ENCODE measurements around the gene SYNDIG1. TPM values are rescaled to one million over a fixed set of nuclear protein-coding genes. Genes with fewer than 3 reads are reported as not detected.

Gene SYNDIG1
- polyA plus RNA-seq, 1 donor from 2014 or later: 0.22 TPM

GRCh38 chr20:24491041-24491756, 21.8 kb downstream of the SYNDIG1 start:
- H3K9me3 ChIP-seq (ENCODE audit: low read length): no peaks in the 10 kb centered on the region
- no peaks in the 10 kb centered on the region for H3K36me3 ChIP-seq (ENCODE audit: insufficient read depth, low read length)
- H3K27me3 ChIP-seq (ENCODE audit: insufficient read depth, low read depth, low read length): no peaks in the 10 kb centered on the region
- H3K9me2 ChIP-seq (ENCODE audit: insufficient read depth, low read length): no peaks in the 10 kb centered on the region
- no peak overlapping the region for H3K4me2 ChIP-seq (ENCODE audit: low read length)
- no peaks in the 10 kb centered on the region for H3F3A ChIP-seq (ENCODE audit: insufficient read depth, low read length, poor library complexity, severe bottlenecking)
- H2AFZ ChIP-seq (ENCODE audit: low read depth, low read length): no peak overlapping the region
- TF ChIP-seq SMC3 (conservative IDR thresholded peaks at IDR 0.05; ENCODE audit: poor library complexity): no peak
- no peak for TF ChIP-seq CTCF (IDR thresholded peaks at IDR 0.05; ENCODE audit: poor library complexity, severe bottlenecking)
- TF ChIP-seq POLR2AphosphoS5 (IDR thresholded peaks at IDR 0.05): no peak
- no peak for TF ChIP-seq TAF1 (IDR thresholded peaks at IDR 0.05; ENCODE audit: low read depth)
- TF ChIP-seq EZH2 (IDR thresholded peaks at IDR 0.05; ENCODE audit: borderline replicate concordance, insufficient read depth, low read length, poor library complexity, severe bottlenecking): no peak
- no peak overlapping the region for H3K9ac ChIP-seq (ENCODE audit: low read length)
- H4K20me1 ChIP-seq (ENCODE audit: insufficient read depth): no peaks in the 10 kb centered on the region
- H3K79me2 ChIP-seq (replicated peaks; ENCODE audit: insufficient read depth, low read length): no peaks in the 10 kb centered on the region
- H3K27ac ChIP-seq (ENCODE audit: low read length): no peak overlapping the region
- no peak overlapping the region for H3K4me3 ChIP-seq (ENCODE audit: low read length)

GRCh38 chr20:24492031-24492607, 22.7 kb downstream of the SYNDIG1 start:
- TF ChIP-seq REST (IDR thresholded peaks at IDR 0.05; ENCODE audit: borderline replicate concordance): no peak
- no peak for TF ChIP-seq EP300 (conservative IDR thresholded peaks at IDR 0.05; ENCODE audit: poor library complexity, severe bottlenecking)
- no peak for TF ChIP-seq EZH2 (IDR thresholded peaks at IDR 0.05; ENCODE audit: borderline replicate concordance, insufficient read depth, low read length, poor library complexity, severe bottlenecking)
- no peak for TF ChIP-seq SMC3 (conservative IDR thresholded peaks at IDR 0.05; ENCODE audit: poor library complexity)
- TF ChIP-seq CTCF (IDR thresholded peaks at IDR 0.05; ENCODE audit: poor library complexity, severe bottlenecking): no peak
- no peak for TF ChIP-seq TAF1 (IDR thresholded peaks at IDR 0.05; ENCODE audit: low read depth)
- no peak for TF ChIP-seq MXI1 (conservative IDR thresholded peaks at IDR 0.05; ENCODE audit: poor library complexity, severe bottlenecking)
- TF ChIP-seq POLR2AphosphoS5 (IDR thresholded peaks at IDR 0.05): no peak
- no peak for TF ChIP-seq RAD21 (conservative IDR thresholded peaks at IDR 0.05)
- no peaks in the 10 kb centered on the region for H3F3A ChIP-seq (ENCODE audit: insufficient read depth, low read length, poor library complexity, severe bottlenecking)
- H2AFZ ChIP-seq (ENCODE audit: low read depth, low read length): no peak overlapping the region
- H3K36me3 ChIP-seq (ENCODE audit: insufficient read depth, low read length): no peaks in the 10 kb centered on the region
- no peak overlapping the region for H3K27ac ChIP-seq (ENCODE audit: low read length)
- H3K4me2 ChIP-seq (ENCODE audit: low read length): no peak overlapping the region
- no peak overlapping the region for H3K9ac ChIP-seq (ENCODE audit: low read length)
- H3K4me3 ChIP-seq (ENCODE audit: low read length): no peak overlapping the region
- no peaks in the 10 kb centered on the region for H3K9me3 ChIP-seq (ENCODE audit: low read length)
- H3K27me3 ChIP-seq (ENCODE audit: insufficient read depth, low read depth, low read length): no peaks in the 10 kb centered on the region
- no peaks in the 10 kb centered on the region for H4K20me1 ChIP-seq (ENCODE audit: insufficient read depth)
- no peaks in the 10 kb centered on the region for H3K79me2 ChIP-seq (replicated peaks; ENCODE audit: insufficient read depth, low read length)
- no peaks in the 10 kb centered on the region for H3K9me2 ChIP-seq (ENCODE audit: insufficient read depth, low read length)
